Lung (tissue), 12 donors: ENCODE measurements around the gene C5orf52. TPM values are rescaled to one million over a fixed set of nuclear protein-coding genes. Genes with fewer than 3 reads are reported as not detected.
"Not testable (repeated sequence)": the region's sequence is repeated elsewhere in the genome, so short reads cannot be mapped to it uniquely, and the experiment has no call there.

Experiments used
- ATAC-seq: fragments of 200-7000 bp; cut with Tn5 transposase; one replicate; pipeline ENCODE4 v1.9.1; 2020; ENCODE audit warnings: moderate number of reproducible peaks; ENCODE audit not compliant: insufficient read depth, low FRiP score
- DNase-seq, 3 donors: peaks; one replicate each; pipeline ENCODE4 v3.0.0-alpha.2; 2013 to 2017
- H3K27ac ChIP-seq, 2 donors: one replicate each; pipeline ENCODE4 v1.5.1; 2013; ENCODE audit warnings: mild to moderate bottlenecking in 2 of 2, moderate library complexity in 2 of 2, control low read depth in 1 of 2, inconsistent platforms in 1 of 2, low read depth in 1 of 2, low read length in 1 of 2
- H3K27me3 ChIP-seq, 3 donors: one replicate each; pipeline ENCODE4 v1.5.1; 2013; ENCODE audit warnings: low read length in 2 of 3; ENCODE audit not compliant: control insufficient read depth in 3 of 3, insufficient read depth in 3 of 3
- H3K36me3 ChIP-seq, 4 donors: one replicate each; pipeline ENCODE4 v1.5.1; 2013; ENCODE audit warnings: low read length in 4 of 4, mild to moderate bottlenecking in 1 of 4, moderate library complexity in 1 of 4; ENCODE audit not compliant: control insufficient read depth in 4 of 4, insufficient read depth in 4 of 4
- H3K4me1 ChIP-seq, 5 donors: one replicate each; pipeline ENCODE4 v1.5.1; 2013; ENCODE audit warnings: low read length in 5 of 5, mild to moderate bottlenecking in 2 of 5, moderate library complexity in 1 of 5; ENCODE audit not compliant: control insufficient read depth in 5 of 5, insufficient read depth in 5 of 5
- H3K4me3 ChIP-seq: one replicate; pipeline ENCODE4 v1.5.1; 2013; ENCODE audit warnings: mild to moderate bottlenecking, control low read depth, moderate library complexity
- H3K9ac ChIP-seq, 2 donors: one replicate each; pipeline ENCODE4 v1.5.1; 2013; ENCODE audit warnings: low read length in 2 of 2, control low read depth in 1 of 2; ENCODE audit not compliant: insufficient read depth in 1 of 2
- H3K9me3 ChIP-seq, 4 donors: one replicate each; pipeline ENCODE4 v1.5.1; 2013; ENCODE audit warnings: low read length in 3 of 4, mild to moderate bottlenecking in 1 of 4, moderate library complexity in 1 of 4; ENCODE audit not compliant: control insufficient read depth in 4 of 4, insufficient read depth in 3 of 4
- CTCF ChIP-seq: IDR thresholded peaks from 2 replicates; pipeline ENCODE4 v1.5.1; 2012; ENCODE audit warnings: mild to moderate bottlenecking; ENCODE audit errors: control extremely low read depth, extremely low read depth
- WGBS, 2 donors: extraction: QIAGEN DNeasy Blood & Tissue Kit; methylation state at CpG; one replicate each; pipeline ENCODE4 v1.1.7; 2013; 5-methylcytosine and 5-hydroxymethylcytosine counted together
- polyA plus RNA-seq, 2 donors: library from polyadenylated mRNA; stranded (reverse); fragments of 200-250 nt; gene quantifications; one replicate each; pipeline ENCODE4 v1.2.1, GENCODE V29; 2013
- total RNA-seq, 2 donors: library from RNA; depleted of rRNA in 1 of 2; stranded (reverse); fragments of >200 nt in 1 of 2; gene quantifications; one replicate each; pipeline ENCODE4 v1.2.1, GENCODE V29; 2014 to 2021
- donor health status: control.
- donor health status: control.
- donor health status: Bipolar disorder and iron deficiency.
- donor health status: healthy.
- donor health status: DM: yes; HTN: yes; CAD: no.

C5orf52 gene
- total and polyA plus RNA-seq, 4 donors: 0.09 TPM; not detected in 3

- no peaks in the 10 kb centered on the region for H3K9me3 ChIP-seq
- no peak overlapping the region for H3K9ac ChIP-seq
- no peak overlapping the region for H3K4me3 ChIP-seq
- H3K27ac ChIP-seq: no peak overlapping the region
- H3K36me3 ChIP-seq: no peaks in the 10 kb centered on the region
- H3K27me3 ChIP-seq: no peaks in the 10 kb centered on the region
- DNase-seq (no peak), ATAC-seq (no peak)
- no peak for TF ChIP-seq CTCF
- 82 to 90% methylated on average over 6 of the region's 6 CpGs for WGBS, 2 donors
- peaks cover 0 to 3% (median 0%) of the 10 kb centered on the region in 5 donors for H3K4me1 ChIP-seq
Measured at GRCh38 chr5:157721159-157721558, 49.8 kb downstream of the C5orf52 start.

- H3K9me3 ChIP-seq, ATAC-seq, H3K9ac ChIP-seq, DNase-seq, H3K27ac ChIP-seq, H3K27me3 ChIP-seq, H3K36me3 ChIP-seq, H3K4me3 ChIP-seq, H3K4me1 ChIP-seq: not testable (repeated sequence)
- 93 to 94% methylated on average over 2 of the region's 2 CpGs for WGBS, 2 donors
Measured at GRCh38 chr5:157722895-157723294, 51.6 kb downstream of the C5orf52 start.

GRCh38 chr5:157726607-157727006 lies 55.3 kb downstream of the C5orf52 start:
- not testable (repeated sequence) for H3K9ac ChIP-seq, H3K9me3 ChIP-seq, H3K36me3 ChIP-seq, H3K27ac ChIP-seq, ATAC-seq, H3K27me3 ChIP-seq, H3K4me1 ChIP-seq, H3K4me3 ChIP-seq, DNase-seq
- 98 to 100% methylated on average over 2 of the region's 2 CpGs for WGBS, 2 donors

GRCh38 chr5:157727858-157728257 lies 56.5 kb downstream of the C5orf52 start:
- H3K27me3 ChIP-seq, H3K4me3 ChIP-seq, H3K9me3 ChIP-seq, H3K36me3 ChIP-seq, H3K4me1 ChIP-seq, ATAC-seq, DNase-seq, H3K27ac ChIP-seq, H3K9ac ChIP-seq: not testable (repeated sequence)
- WGBS, 2 donors: 91 to 100% methylated on average over 1 of the region's 1 CpG

Other genes starting within 250 kb of the C5orf52 start
- gene NIPAL4, start 211.3 kb upstream of the C5orf52 start, total RNA-seq: under 1 TPM; 0.17 to 0.55 TPM
- 1 to 10 TPM in 1 of 2 donors, under 1 TPM in 1; 0.04 to 1.7 TPM for gene NIPAL4, start 211.3 kb upstream of the C5orf52 start, polyA plus RNA-seq
- 10 to 100 TPM; 15.7 to 17.6 TPM for gene ADAM19, start 95.8 kb upstream of the C5orf52 start, total RNA-seq
- gene ADAM19, start 95.8 kb upstream of the C5orf52 start, polyA plus RNA-seq: 10 to 100 TPM in 1 of 2 donors, 1 to 10 TPM in 1; 3.1 to 10.1 TPM
- gene SOX30, start 19.1 kb upstream of the C5orf52 start, total RNA-seq: under 1 TPM in 1 of 2 donors, not detected in 1; 0.43 TPM
- under 1 TPM; 0.06 to 0.07 TPM for gene SOX30, start 19.1 kb upstream of the C5orf52 start, polyA plus RNA-seq
- 10 to 100 TPM in 1 of 2 donors, 1 to 10 TPM in 1; 9.5 to 22.0 TPM for gene THG1L, start 59.9 kb downstream of the C5orf52 start, total RNA-seq
- gene THG1L, start 59.9 kb downstream of the C5orf52 start, polyA plus RNA-seq: 10 to 100 TPM in 1 of 2 donors, 1 to 10 TPM in 1; 8.0 to 14.6 TPM
- 1 to 10 TPM; 2.4 to 7.0 TPM for gene LSM11, start 72.2 kb downstream of the C5orf52 start, total RNA-seq
- gene LSM11, start 72.2 kb downstream of the C5orf52 start, polyA plus RNA-seq: 1 to 10 TPM in 1 of 2 donors, under 1 TPM in 1; 0.93 to 1.2 TPM
- gene CLINT1, start 187.6 kb downstream of the C5orf52 start, total RNA-seq: 100 to 1,000 TPM in 1 of 2 donors, 10 to 100 TPM in 1; 70.7 to 171 TPM
- gene CLINT1, start 187.6 kb downstream of the C5orf52 start, polyA plus RNA-seq: 10 to 100 TPM; 39.7 to 61.7 TPM